KOPT-K1 (cell line): ENCODE results near the gene TPTE2.
"Not testable (repeated sequence)": the region's sequence is repeated elsewhere in the genome, so short reads cannot be mapped to it uniquely, and the experiment has no call there.

Experiments
- H3K27ac ChIP-seq: fragments of 200-600 bp; sonication (generic); 2 replicates; pipeline ENCODE4 v1.5.1; 2016; ENCODE audit warnings: antibody characterized with exemption, mild to moderate bottlenecking, low read depth, low read length; ENCODE audit not compliant: poor library complexity, severe bottlenecking
- H3K36me3 ChIP-seq: fragments of 200-600 bp; sonication (generic); 2 replicates; pipeline ENCODE4 v1.5.1; 2017; ENCODE audit warnings: antibody characterized with exemption, mild to moderate bottlenecking, low read length, moderate library complexity; ENCODE audit not compliant: insufficient read depth
- H3K9me3 ChIP-seq: fragments of 200-600 bp; sonication (generic); 2 replicates; pipeline ENCODE4 v1.5.1; 2017; ENCODE audit warnings: antibody characterized with exemption, low read length, mild to moderate bottlenecking; ENCODE audit not compliant: insufficient read depth, poor library complexity, severe bottlenecking

TPTE2 gene

DNA sequence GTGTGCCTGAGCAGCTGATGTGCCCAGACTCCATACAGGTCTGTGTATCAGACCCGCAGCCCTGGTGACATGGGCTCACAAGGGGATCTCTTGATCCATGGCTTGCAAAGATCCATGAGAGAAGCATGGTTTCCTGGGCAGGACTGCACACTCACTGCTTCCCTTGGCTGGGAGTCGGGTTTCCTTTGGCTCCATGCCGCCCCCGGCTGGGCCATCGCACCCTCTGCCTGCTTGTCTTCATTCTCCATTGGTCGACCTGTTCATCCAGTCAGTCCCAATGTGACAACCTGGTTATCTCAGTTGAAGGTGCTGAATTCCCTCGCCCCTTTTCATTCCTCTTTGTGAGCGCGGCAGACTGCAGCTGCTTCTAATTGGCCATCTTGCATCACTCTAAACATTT lies 101.2 kb downstream of the TPTE2 start:
- H3K9me3 ChIP-seq, H3K27ac ChIP-seq, H3K36me3 ChIP-seq: not testable (repeated sequence)

DNA sequence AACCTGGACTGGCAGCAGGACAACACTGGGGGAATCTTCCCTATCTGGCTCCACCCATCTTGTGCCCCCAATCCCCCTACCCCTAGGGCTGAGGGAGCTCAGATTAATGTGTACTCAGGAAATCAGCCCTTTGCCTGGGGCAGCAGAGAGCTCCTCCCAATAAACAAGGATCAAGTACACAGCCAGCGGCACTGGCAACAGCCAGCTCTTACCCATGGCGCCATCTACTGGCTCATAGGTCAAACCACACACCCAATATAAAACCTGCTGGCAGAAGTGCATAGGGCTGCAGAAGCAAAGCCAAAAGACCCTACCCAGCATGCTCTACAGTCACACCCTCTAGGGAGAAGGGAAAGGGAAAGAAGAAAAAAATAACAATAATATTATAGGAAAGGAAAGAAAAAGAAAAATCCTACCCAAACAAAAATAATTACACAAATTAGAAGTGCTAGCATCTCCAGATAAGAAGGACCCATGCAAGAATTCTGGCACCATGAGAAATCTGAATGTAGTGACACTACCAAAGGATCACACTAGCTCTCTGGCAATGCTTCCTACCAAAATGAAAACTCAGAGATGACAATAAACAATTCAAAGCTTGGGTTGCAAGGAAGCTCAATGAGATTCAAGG lies 122.2 kb downstream of the TPTE2 start:
- H3K36me3 ChIP-seq, H3K9me3 ChIP-seq: not testable (repeated sequence)

DNA sequence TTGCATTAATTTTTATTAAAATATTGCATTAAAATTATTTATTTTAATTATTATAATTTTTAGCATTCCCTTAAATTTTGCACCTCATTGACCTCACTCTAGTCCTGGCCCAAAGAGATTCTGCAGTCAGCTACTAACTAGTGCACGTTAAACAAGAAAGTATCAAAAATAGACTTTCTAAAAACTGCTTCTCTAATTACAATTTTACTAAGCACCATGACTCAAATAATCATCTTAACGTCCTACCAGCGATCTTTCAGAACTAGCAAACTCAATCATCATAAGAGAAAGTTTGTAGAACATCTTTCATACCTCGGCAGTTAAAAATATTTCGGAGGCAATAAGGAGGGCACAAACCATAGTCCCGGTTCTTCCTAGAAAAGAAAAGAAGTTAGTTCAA lies 123.6 kb downstream of the TPTE2 start:
- not testable (repeated sequence) for H3K27ac ChIP-seq, H3K36me3 ChIP-seq, H3K9me3 ChIP-seq

More for the DNA sequence above, 122.2 kb downstream of the TPTE2 start:
- H3K27ac ChIP-seq = not testable (repeated sequence)

DNA sequence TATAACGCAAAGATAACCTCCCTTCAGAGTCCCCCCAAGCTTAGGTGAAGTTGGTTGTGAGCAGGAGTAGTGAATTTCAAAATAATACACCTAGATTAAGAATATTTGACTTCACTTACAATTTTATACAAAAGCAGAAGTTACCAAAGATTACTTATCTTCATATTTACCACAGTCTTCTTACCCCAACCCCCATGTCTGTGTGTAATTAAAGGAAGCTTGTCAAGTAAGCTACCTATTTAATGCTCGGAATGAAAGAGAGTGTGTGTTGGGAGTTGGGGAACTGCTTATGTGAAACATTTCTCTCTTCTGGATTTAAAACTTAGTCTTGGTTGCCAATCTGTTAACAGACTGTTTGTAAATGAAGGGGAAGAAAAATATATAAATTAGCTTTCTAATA lies 139.1 kb downstream of the TPTE2 start:
- not testable (repeated sequence) for H3K36me3 ChIP-seq, H3K27ac ChIP-seq, H3K9me3 ChIP-seq

DNA sequence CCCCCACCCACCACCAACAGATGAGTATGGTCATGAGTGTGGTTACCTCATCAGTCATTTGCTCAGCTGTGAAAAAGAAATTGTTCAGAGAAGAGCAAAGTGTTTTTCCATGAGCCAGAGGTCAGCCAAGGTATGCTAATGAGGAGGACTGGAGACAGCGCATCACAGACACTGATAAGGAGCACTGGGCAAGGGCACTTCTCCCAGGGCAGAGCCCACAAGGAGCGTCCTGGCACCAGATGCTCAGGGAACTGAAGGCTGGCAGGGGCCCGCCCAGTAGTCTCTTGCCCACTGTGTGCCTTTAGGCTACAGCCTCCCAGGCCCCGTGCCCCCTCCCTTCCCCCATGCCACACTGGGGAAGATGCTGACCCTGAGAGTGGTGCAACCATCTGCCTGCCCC lies 148.8 kb downstream of the TPTE2 start:
- not testable (repeated sequence) for H3K9me3 ChIP-seq, H3K36me3 ChIP-seq, H3K27ac ChIP-seq

DNA sequence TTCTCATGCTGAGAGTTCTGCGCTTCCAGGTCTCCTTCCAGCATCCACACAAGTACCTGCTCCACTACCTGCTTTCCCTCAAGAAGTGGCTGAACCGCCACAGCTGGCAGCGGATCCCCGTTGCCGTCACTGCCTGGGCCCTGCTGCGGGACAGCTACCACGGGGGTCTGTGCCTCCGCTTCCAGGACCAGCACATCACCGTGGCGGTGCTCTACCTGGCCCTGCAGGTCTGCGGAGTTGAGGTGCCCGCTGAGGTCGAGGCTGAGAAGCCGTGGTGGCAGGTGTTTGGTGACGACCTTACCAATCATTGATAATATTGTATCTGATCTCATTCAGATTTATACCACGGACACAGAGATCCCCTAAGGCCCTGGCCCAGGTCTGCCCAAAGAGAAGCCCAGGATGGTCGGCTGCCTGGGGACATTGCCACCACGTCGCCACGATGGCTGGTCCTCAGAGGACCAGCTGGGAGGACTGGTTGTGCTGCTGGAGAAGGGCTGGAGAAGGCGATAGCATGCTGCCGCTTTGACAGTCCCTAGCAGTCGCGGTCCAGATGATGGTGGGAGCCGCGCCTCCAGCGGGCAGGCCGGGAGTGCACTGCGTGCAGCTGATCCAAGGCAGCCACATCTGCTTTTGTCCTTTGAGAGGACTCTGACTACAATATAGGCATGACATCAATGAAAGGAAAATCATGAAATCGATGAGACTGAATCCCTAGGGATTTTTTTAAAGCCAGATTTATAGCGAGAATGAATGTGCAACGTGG lies 178.4 kb downstream of the TPTE2 start:
- not testable (repeated sequence) for H3K9me3 ChIP-seq

DNA sequence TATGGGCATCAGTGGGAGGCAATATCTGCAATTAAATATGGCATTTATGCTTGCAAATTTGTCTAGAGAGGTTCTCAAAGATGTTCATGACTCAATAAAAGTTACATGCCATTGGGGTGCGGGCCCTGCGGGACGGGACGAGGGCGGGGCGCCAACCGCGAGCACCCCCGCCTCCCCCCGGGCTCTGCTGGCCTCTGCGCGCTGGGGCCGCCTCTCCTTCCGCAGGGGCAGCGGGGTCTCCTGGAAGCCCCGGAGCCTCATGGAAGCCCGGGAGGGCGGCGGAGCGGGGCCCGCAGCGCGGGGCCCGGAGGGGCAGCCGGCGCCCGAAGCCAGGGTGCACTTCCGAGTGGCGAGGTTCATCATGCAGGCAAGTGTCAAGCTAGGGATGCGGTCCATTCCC lies 179.2 kb downstream of the TPTE2 start:
- no peaks in the 10 kb centered on the region for H3K36me3 ChIP-seq
- no peak overlapping the region for H3K27ac ChIP-seq
- no peaks in the 10 kb centered on the region for H3K9me3 ChIP-seq

More for the DNA sequence above, 178.4 kb downstream of the TPTE2 start:
- not testable (repeated sequence) for H3K27ac ChIP-seq, H3K36me3 ChIP-seq
